HUES6 (cell line): Measurements from ENCODE around the gene FNDC3B.

Experiments
- H3K27ac ChIP-seq: 2 replicates; pipeline ENCODE4 v1.7.0; 2013; ENCODE audit warnings: low read depth, mild to moderate bottlenecking, low read length, inconsistent platforms
- H3K27me3 ChIP-seq: 2 replicates; pipeline ENCODE4 v1.6.1; 2013; ENCODE audit warnings: low read length; ENCODE audit not compliant: control insufficient read depth, insufficient read depth
- H3K36me3 ChIP-seq: 2 replicates; pipeline ENCODE4 v1.6.1; 2013; ENCODE audit warnings: low read length; ENCODE audit not compliant: control insufficient read depth, insufficient read depth
- H3K4me1 ChIP-seq: 2 replicates; pipeline ENCODE4 v1.6.1; 2013; ENCODE audit warnings: low read length; ENCODE audit not compliant: control insufficient read depth, insufficient read depth
- H3K4me3 ChIP-seq: 2 replicates; pipeline ENCODE4 v1.5.1; 2013; ENCODE audit warnings: low read depth, low read length
- H3K9ac ChIP-seq: one replicate; pipeline ENCODE4 v1.6.1; 2013; ENCODE audit warnings: mild to moderate bottlenecking, low read length
- H3K9me3 ChIP-seq: 2 replicates; pipeline ENCODE4 v1.6.1; 2013; ENCODE audit warnings: low read depth, low read length; ENCODE audit not compliant: control insufficient read depth, insufficient read depth

The FNDC3B gene

DNA sequence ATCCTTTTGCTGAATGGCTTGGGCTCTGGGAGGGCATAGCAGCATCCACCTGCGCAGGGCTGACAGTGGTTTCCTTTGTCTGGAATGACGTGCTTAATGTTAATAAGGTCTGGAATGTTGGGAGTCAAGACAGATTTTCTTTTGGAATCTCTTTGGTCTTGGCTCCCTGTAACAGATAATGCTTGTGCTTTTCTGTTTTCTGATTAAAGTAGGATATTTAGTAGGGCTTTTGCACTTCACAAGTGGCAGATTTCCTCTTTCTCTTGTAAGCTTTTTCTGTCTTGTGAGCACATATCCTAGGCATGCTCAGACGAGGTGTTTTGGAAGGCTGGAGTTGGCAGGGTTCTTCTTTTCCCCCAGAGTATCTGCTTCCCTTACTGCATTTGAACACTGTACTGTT is 219.2 kb downstream of the FNDC3B start:
- Histone ChIP-seq H3K4me3 (no peak overlapping the region), H3K27ac (no peak overlapping the region), H3K9me3 (no peaks in the 10 kb centered on the region), H3K27me3 (no peaks in the 10 kb centered on the region), H3K9ac (no peak overlapping the region), H3K36me3 (peaks cover 19% of the 10 kb centered on the region; the same call in 1 of the 2 replicates), H3K4me1 (peaks cover 25% of the 10 kb centered on the region)

DNA sequence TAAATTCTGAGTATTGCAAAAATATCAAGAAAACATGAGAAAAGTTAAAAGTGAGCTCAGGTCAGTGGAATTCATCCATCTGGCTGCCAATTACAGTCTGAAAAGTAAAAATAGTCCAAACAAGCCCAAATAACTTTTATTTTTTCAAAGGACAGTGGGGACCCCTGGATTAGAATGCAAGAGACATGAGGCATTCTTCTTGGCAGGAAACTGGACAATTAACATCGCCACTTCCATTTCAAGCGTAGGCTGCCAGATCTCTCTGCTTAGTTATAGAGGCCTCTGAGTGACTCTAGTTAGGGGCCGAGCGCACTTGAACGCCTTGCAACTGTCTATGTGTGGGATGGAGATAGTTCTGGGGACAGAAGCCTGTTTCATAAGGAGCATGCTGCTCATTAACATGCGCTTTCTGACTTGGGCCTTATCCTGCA is 219.7 kb downstream of the FNDC3B start:
- Histone ChIP-seq H3K4me1 (peaks cover 25% of the 10 kb centered on the region), H3K9ac (no peak overlapping the region), H3K36me3 (peaks cover 22% of the 10 kb centered on the region; the same call in 1 of the 2 replicates), H3K9me3 (no peaks in the 10 kb centered on the region), H3K27ac (no peak overlapping the region), H3K27me3 (no peaks in the 10 kb centered on the region), H3K4me3 (no peak overlapping the region)

DNA sequence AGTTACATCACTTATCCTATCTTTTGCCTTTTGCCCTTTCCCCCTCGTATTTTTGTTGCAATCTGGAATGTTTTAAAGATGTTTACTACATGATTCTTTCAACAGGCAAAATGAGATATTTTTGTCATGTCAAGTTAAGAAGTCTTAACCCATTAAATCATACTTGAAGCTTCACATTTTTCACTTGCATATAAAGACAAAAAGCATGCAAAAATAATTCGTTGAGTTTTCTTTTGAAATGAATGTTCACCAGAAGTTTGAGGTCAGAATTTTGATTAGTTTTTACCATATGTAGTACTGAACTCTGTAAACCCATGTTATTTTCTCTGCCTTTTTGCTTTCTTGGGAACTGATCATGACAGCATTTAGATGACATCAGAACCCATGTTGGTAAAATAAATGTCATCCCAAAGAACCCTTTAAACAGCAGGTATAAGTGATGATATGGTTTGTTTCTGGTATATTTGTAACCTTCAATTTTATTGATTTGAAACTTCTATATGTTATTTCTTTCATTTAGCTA is 220.4 kb downstream of the FNDC3B start:
- Histone ChIP-seq H3K27ac (no peak overlapping the region), H3K9ac (no peak overlapping the region), H3K4me1 (peaks cover 25% of the 10 kb centered on the region), H3K4me3 (no peak overlapping the region), H3K27me3 (no peaks in the 10 kb centered on the region), H3K9me3 (no peaks in the 10 kb centered on the region), H3K36me3 (peaks cover 22% of the 10 kb centered on the region; the same call in 1 of the 2 replicates)

DNA sequence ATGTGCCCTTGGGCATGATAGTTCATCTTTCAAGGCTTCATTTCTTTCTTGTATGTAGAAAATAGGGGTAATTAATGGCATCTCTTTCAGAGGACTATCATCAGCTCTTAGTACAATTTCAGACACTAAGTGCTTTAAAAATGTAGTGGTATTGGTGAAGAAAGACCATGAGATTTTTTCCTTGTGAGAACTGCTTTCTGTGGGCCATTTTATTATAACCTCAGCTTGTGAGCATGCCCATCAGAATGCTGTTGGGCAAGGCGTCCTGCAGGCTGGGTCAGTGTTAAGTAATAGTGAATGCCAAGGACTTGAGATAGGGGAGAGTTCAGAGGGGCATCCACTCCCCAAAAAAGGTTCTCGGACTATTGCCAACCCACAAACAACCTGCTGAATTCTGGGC is 221.0 kb downstream of the FNDC3B start:
- H3K27me3 ChIP-seq: no peaks in the 10 kb centered on the region
- no peaks in the 10 kb centered on the region for H3K9me3 ChIP-seq
- no peak overlapping the region for H3K27ac ChIP-seq
- no peak overlapping the region for H3K9ac ChIP-seq
- peaks cover 22% of the 10 kb centered on the region; the same call in 1 of the 2 replicates for H3K36me3 ChIP-seq
- peaks cover 25% of the 10 kb centered on the region for H3K4me1 ChIP-seq
- no peak overlapping the region for H3K4me3 ChIP-seq

DNA sequence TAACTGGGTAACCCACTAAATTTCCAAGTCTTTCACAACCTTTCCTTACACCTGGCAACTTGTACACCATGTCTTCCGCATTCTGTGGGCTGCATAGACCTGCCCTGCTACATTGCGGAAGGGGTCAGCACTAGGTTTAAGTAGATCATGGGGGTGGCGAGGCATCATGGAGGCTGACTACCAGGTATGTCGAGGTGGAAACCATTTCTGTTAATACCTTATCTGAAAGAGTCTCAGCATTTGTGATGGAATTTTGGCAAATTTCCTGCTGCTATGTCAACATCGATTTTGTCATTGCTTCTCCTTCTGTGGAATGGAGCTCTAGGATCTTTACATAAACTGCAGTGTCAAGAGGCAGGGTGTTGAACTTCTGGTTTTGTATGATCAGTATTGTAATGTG is 221.7 kb downstream of the FNDC3B start:
- peaks cover 25% of the 10 kb centered on the region for H3K4me1 ChIP-seq
- H3K4me3 ChIP-seq: no peak overlapping the region

DNA sequence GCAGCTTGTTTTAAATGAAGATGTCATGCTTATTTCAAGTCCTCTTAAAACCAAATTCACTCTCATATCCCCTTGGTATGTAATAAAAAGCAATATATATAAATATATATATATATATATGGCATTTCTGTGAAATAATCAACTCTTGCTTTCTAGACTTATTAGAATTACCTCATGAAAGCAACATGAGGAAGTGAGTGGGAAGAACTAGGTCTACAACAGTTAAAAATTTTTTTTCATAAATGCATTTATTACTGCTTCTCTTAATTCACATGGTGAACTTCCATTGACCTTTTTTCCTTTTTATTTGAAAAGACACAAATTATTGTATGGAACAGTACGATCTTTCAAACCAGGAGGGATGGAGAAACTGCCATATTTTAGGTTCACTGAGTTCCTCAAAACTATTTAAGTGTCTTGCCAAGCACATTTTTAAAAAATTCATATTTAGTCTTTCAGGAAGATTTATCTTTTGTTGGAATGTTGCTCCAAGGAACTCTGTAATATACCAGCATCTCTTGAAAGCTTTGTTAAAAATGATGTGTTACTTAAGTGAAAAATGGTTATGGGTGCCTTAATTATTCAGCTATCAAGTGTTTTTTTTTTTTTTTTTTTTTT is 223.7 kb downstream of the FNDC3B start:
- Histone ChIP-seq H3K36me3 (peaks cover 15% of the 10 kb centered on the region), H3K27ac (no peak overlapping the region), H3K9ac (no peak overlapping the region), H3K4me1 (peaks cover 22% of the 10 kb centered on the region), H3K9me3 (no peaks in the 10 kb centered on the region), H3K27me3 (no peaks in the 10 kb centered on the region), H3K4me3 (no peak overlapping the region)

More for the DNA sequence above, 221.7 kb downstream of the FNDC3B start:
- no peak overlapping the region for H3K27ac ChIP-seq
- H3K9me3 ChIP-seq: no peaks in the 10 kb centered on the region
- peaks cover 18% of the 10 kb centered on the region; the same call in 1 of the 2 replicates for H3K36me3 ChIP-seq
- no peak overlapping the region for H3K9ac ChIP-seq
- H3K27me3 ChIP-seq: no peaks in the 10 kb centered on the region

DNA sequence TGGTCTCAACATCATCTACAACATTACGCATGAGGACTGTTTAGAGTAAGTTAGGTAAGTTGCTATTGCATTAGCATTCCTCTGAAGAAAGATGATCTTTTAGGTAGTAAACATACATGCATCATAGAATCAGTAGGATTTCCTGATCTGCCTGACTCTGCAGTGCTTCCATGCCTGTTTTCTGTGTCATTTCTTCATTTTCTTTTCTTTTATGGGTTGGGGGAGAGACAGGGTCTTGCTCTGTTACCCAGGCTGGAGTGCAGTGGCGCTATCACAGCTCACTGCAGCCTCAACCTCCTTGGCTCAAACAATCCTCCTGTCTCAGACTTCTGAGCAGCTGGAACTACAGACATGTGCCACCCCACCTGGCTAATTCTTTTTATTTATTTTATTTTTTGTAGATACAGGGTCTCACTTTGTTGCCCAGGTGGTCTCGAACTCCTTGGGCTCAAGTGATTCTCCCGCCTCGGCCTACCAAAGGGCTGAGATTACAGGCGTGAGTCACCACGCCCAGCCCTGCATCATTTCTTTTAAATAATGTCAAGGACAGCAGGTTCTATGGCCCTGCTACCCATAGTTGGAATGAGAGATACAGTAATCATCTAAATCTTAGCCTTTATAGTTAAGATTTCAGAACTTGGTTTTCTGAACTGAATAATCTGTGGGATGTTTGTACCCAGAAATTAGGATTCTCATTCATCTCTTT is 224.6 kb downstream of the FNDC3B start:
- no peaks in the 10 kb centered on the region for H3K27me3 ChIP-seq
- no peak overlapping the region for H3K27ac ChIP-seq
- H3K9ac ChIP-seq: no peak overlapping the region
- peaks cover 15% of the 10 kb centered on the region for H3K36me3 ChIP-seq
- peaks cover 17% of the 10 kb centered on the region for H3K4me1 ChIP-seq
- H3K9me3 ChIP-seq: no peaks in the 10 kb centered on the region
- no peak overlapping the region for H3K4me3 ChIP-seq

DNA sequence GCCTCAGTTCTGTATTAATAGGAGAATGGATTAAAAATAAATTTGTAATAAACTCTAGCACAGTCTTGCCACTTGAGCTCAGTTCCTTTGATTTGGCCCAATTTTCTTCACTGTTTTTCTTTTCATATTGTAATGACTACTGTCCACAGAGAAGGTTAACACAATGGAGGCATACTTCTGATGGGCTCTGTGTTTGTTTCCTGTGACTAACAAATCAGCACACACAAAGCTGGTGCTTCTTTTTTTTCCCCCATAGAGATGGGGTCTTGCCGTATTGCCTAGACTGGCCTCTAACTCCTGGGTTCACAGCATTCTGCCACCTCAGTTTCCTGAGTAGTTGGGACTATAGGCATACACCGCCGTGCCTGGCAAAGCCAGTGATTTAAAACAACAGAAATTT is 226.7 kb downstream of the FNDC3B start:
- peaks cover 21% of the 10 kb centered on the region for H3K36me3 ChIP-seq
- no peak overlapping the region for H3K4me3 ChIP-seq
- H3K27ac ChIP-seq: no peak overlapping the region
- no peaks in the 10 kb centered on the region for H3K9me3 ChIP-seq
- peaks cover 8% of the 10 kb centered on the region for H3K4me1 ChIP-seq
- H3K27me3 ChIP-seq: no peaks in the 10 kb centered on the region
- no peak overlapping the region for H3K9ac ChIP-seq

DNA sequence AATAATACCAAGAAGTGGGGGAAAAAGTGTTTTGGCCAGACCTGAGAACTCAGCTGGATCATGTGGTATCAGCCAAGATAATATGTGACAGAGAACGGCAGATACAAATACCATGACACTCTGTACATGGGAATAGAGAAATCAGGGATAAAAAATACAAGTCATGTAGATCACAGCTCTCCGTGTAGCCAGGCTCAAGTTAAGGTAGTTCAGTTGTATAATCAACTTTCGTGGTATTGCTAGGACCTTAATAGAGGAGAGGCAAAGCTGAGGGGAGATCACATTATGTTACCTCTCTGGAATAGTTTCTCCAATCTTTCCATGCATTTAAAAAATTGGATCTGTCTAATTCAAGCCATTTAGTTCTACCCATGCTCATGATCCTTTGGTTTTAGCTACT is 229.0 kb downstream of the FNDC3B start:
- Histone ChIP-seq H3K9ac (no peak overlapping the region), H3K4me3 (no peak overlapping the region), H3K9me3 (no peaks in the 10 kb centered on the region), H3K27ac (no peak overlapping the region), H3K4me1 (no peaks in the 10 kb centered on the region), H3K27me3 (no peaks in the 10 kb centered on the region), H3K36me3 (peaks cover 17% of the 10 kb centered on the region)

DNA sequence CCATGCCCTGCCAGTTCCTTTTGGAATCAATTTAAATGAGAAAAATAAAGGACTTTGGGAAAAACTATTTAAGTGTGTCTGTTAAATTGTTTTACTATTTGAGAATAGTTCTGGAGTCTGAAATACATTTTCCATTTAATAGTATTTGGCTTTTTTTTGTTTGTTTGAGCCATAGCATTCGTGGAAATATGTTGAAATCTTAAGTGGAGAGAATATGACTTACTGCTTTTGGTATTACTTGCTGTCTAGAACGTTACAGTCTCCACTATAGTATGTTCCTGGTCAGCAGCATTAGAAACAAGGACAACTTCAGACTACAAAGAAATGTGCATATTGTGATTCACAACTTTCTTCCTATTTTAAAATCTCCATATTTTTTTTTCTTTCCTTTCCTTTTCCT is 229.5 kb downstream of the FNDC3B start:
- H3K4me1 ChIP-seq: no peaks in the 10 kb centered on the region
- H3K9ac ChIP-seq: no peak overlapping the region
- H3K27ac ChIP-seq: no peak overlapping the region
- H3K27me3 ChIP-seq: no peaks in the 10 kb centered on the region
- peaks cover 14% of the 10 kb centered on the region for H3K36me3 ChIP-seq
- H3K9me3 ChIP-seq: no peaks in the 10 kb centered on the region
- H3K4me3 ChIP-seq: no peak overlapping the region

DNA sequence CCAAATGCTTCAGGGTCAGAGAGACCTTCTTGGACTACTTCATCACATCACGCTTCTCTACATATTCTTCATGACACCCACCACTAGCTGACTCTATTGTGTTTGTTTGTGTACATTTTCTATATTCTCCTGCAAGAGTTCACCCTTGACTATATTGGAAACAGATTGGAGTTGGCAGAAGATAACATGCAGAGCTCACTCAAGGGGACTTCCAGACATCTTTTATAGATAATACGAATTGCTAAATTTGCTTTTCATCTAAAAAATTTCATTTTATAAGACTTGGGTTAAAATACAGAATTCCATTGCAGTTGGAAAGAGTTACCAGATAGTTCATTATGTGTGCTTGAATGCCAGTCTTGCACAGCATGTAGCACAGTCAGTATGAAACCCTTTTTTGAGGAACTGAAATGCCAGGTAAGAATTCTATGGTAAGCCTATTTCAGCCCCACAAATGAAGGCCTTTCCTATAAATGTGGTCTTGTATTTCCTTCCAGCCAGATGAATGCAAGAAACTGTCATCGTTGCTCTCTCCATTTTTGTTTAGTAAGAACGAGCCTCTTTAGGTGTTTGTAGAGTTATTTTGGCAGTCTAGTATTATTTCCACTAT is 231.3 kb downstream of the FNDC3B start:
- Histone ChIP-seq H3K27ac (no peak overlapping the region), H3K9ac (no peak overlapping the region)

More for the DNA sequence above, 231.3 kb downstream of the FNDC3B start:
- H3K4me1 ChIP-seq: no peaks in the 10 kb centered on the region
- no peak overlapping the region for H3K4me3 ChIP-seq
- peaks cover 24% of the 10 kb centered on the region for H3K36me3 ChIP-seq
- H3K9me3 ChIP-seq: no peaks in the 10 kb centered on the region
- H3K27me3 ChIP-seq: no peaks in the 10 kb centered on the region
